SIG-M5 treated with dmso at 0.1 percent for 504 hours (cell line): Measurements from ENCODE around the gene PTEN.
"Not testable (repeated sequence)": the region's sequence is repeated elsewhere in the genome, so short reads cannot be mapped to it uniquely, and the experiment has no call there.

Source experiments
- DNase-seq: peaks from one replicate; lab custom pipeline; 2025; ENCODE audit not compliant: unreplicated experiment; lab: John Stamatoyannopoulos, UW

The PTEN gene

GRCh38 chr10:87844837-87845623, 18.4 kb upstream of the PTEN start:
- DNase-seq, result no peak

- DNase-seq, result no peak
These were observed 17.8 kb upstream of the PTEN start for GRCh38 chr10:87845624-87845998.

- DNase-seq, result no peak
These were observed 17.4 kb upstream of the PTEN start for GRCh38 chr10:87846023-87846422.

- DNase-seq, result not testable (repeated sequence)
These were observed 16.7 kb upstream of the PTEN start for GRCh38 chr10:87846711-87847110.

- DNase-seq, result no peak
These were observed 15.9 kb upstream of the PTEN start for GRCh38 chr10:87847550-87847949.

GRCh38 chr10:87849001-87849400, 14.4 kb upstream of the PTEN start:
- DNase-seq, result no peak

GRCh38 chr10:87850742-87851205, 12.7 kb upstream of the PTEN start:
- peak; percentile 74 for DNase-seq

- no peak for DNase-seq
These were observed 11.3 kb upstream of the PTEN start for GRCh38 chr10:87852089-87852488.

GRCh38 chr10:87855247-87855646, 8.2 kb upstream of the PTEN start:
- DNase-seq, result not testable (repeated sequence)

GRCh38 chr10:87855665-87856064, 7.8 kb upstream of the PTEN start:
- DNase-seq, result not testable (repeated sequence)

- DNase-seq, result peak; percentile 93
These were observed 3.1 kb upstream of the PTEN start for GRCh38 chr10:87860156-87860795.

- peak; percentile 50 for DNase-seq
These were observed 2.5 kb upstream of the PTEN start for GRCh38 chr10:87860816-87861403.

- DNase-seq, result peak; percentile 64
These were observed 1.9 kb upstream of the PTEN start for GRCh38 chr10:87861566-87861952.

GRCh38 chr10:87861953-87862678, 1.3 kb upstream of the PTEN start:
- peak; percentile 97 for DNase-seq

- DNase-seq, result no peak
These were observed 759 bp upstream of the PTEN start for GRCh38 chr10:87862679-87863052.

- not testable (repeated sequence) for DNase-seq
These were observed 598 bp downstream of the PTEN start for GRCh38 chr10:87863951-87864495.

GRCh38 chr10:87864496-87865059, 1.2 kb downstream of the PTEN start:
- DNase-seq, result no peak

GRCh38 chr10:87865241-87865881, 1.9 kb downstream of the PTEN start:
- no peak for DNase-seq

- no peak for DNase-seq
These were observed 3.1 kb downstream of the PTEN start for GRCh38 chr10:87866412-87866974.

GRCh38 chr10:87867453-87867852, 4.0 kb downstream of the PTEN start:
- no peak for DNase-seq
